ENCODE measurements around the gene NKAP. TPM values are rescaled to one million over a fixed set of nuclear protein-coding genes. Genes with fewer than 3 reads are reported as not detected.
A peak's percentile ranks its signal among the peaks of the same experiment; 100 is the strongest.

Gene NKAP
- total and polyA plus RNA-seq, 2 of the 13 experiments (the other 11 are each of a cell fraction or from before 2014, with no cell fraction given) = 3.6 to 6.1 TPM

GRCh38 chrX:119871599-119872395, 71.8 kb downstream of the NKAP start, which contains the start of the genes NDUFA1 and RNF113A (continued):
- no peak for TF ChIP-seq ZNF407 (CRISPR knock-in tag; IDR thresholded peaks at IDR 0.05; ENCODE audit: not compliant biosample characterization)
- no peak for TF ChIP-seq ZNF33A (CRISPR knock-in tag; IDR thresholded peaks at IDR 0.05; ENCODE audit: borderline replicate concordance)
- TF ChIP-seq ZNF224 (CRISPR knock-in tag; IDR thresholded peaks at IDR 0.05) = no peak
- no peak for TF ChIP-seq ATF5 (CRISPR knock-in tag; IDR thresholded peaks at IDR 0.05; ENCODE audit: low read depth)
- peak; percentile 84; the same call in 1 of the 2 replicates for TF ChIP-seq ZNF704 (CRISPR knock-in tag; IDR thresholded peaks at IDR 0.05; ENCODE audit: borderline replicate concordance)
- TF ChIP-seq CSRNP2 (CRISPR knock-in tag; conservative IDR thresholded peaks at IDR 0.05; ENCODE audit: low read depth) = no peak
- no peak for TF ChIP-seq ZNF138 (CRISPR knock-in tag; IDR thresholded peaks at IDR 0.05; ENCODE audit: low read depth)
- TF ChIP-seq HOXA5 (CRISPR knock-in tag; IDR thresholded peaks at IDR 0.05) = peak; percentile 63; the same call in 1 of the 2 replicates
- TF ChIP-seq DR1 (CRISPR knock-in tag; IDR thresholded peaks at IDR 0.05) = peak; percentile 73
- no peak for TF ChIP-seq JUND (CRISPR knock-in tag; IDR thresholded peaks at IDR 0.05)
- TF ChIP-seq BRCA1 (CRISPR knock-in tag; IDR thresholded peaks at IDR 0.05) = peak; percentile 92; the same call in 1 of the 2 replicates
- no peak for TF ChIP-seq FLYWCH1 (CRISPR knock-in tag; IDR thresholded peaks at IDR 0.05)
- peak in 1 of 2 experiments; percentile 80; a peak in 2 of 4 replicates for TF ChIP-seq KLF16 (CRISPR knock-in tag; IDR thresholded peaks at IDR 0.05)

Data from HepG2 (cell line).